Sigmoid colon (tissue), 4 donors: ENCODE results near the gene SLC6A4.

Source experiments
- CTCF ChIP-seq, 4 experiments: fragments of 450-650 bp in 3 of 4; fragments of 200-600 bp in 1 of 4; IDR thresholded peaks; one replicate each; pipeline ENCODE4 v1.5.1; 2016 to 2019; ENCODE audit warnings: antibody characterized with exemption in 4 of 4, mild to moderate bottlenecking in 3 of 4, moderate library complexity in 2 of 4
- EP300 ChIP-seq, 4 donors: sonication (generic); formaldehyde crosslinking; IDR thresholded peaks; one replicate each; pipeline ENCODE4 v1.6.1; 2017; ENCODE audit warnings: antibody characterized with exemption in 4 of 4
- POLR2AphosphoS5 ChIP-seq, 4 donors: sonication (generic); formaldehyde crosslinking; IDR thresholded peaks; one replicate each; pipeline ENCODE4 v1.6.1; 2017; ENCODE audit warnings: antibody characterized with exemption in 4 of 4

GRCh38 chr17:30240177-30240576 is 4.7 kb upstream of the SLC6A4 start:
- TF ChIP-seq EP300 (IDR thresholded peaks at IDR 0.05) (no peak), CTCF (IDR thresholded peaks at IDR 0.05) (no peak), POLR2AphosphoS5 (IDR thresholded peaks at IDR 0.05) (no peak)
